ENCODE data around the gene KRT81. TPM values are rescaled to one million over a fixed set of nuclear protein-coding genes. Genes with fewer than 3 reads are reported as not detected.

The KRT81 gene
- total RNA-seq, 5 donors from 2014 or later (not counting 1 experiment from before 2014, with no cell fraction given) = 0.30 to 1.0 (median 0.76) TPM; not detected in 2

DNA sequence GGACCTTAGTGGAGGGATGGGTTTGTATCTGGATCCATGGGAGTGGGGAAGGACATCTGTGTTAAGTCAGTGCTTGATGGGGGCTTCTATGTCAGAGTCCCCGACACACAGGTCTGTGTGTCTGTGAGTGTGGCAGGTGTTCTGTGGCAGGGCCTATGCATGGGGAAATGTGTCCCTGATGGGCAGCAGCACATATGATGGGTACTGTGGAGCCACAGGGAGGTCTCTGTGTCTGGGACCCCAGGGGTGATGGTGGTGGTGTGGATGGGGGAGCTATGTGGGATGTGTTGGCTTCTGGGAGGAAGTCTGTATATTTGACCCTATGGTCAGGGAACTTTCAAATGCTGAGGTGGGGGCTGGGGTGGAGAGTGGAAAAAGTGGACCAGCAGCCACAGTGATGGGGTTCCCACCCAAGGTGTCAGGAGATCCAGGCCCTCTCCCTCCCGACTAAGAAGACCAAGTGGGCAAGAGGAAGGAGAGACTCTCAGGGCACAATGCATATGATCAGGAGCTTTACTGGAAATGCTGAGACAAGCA, 41.8 kb downstream of the KRT81 start:
- H3K9me3 Mint-ChIP-seq = no peaks in the 10 kb centered on the region
- DNase-seq (no peak), ATAC-seq (replicated peaks in 1 of 4) (no peak)
- H3K27me3 Mint-ChIP-seq = peaks cover 15 to 31% of the 10 kb centered on the region in 2 donors
- H3K27ac ChIP-seq (ENCODE audit: low read length) = no peak overlapping the region
- no peak overlapping the region for H3K4me3 ChIP-seq (ENCODE audit: control insufficient read depth in 1 of 2, extremely low read depth in 1 of 2, low read length in 1 of 2)
- H3K36me3 Mint-ChIP-seq = no peaks in the 10 kb centered on the region
- peaks cover 0 to 8% of the 10 kb centered on the region in 2 experiments for H3K4me1 ChIP-seq (ENCODE audit: control insufficient read depth in 1 of 2, extremely low read depth in 1 of 2, insufficient read depth in 2 of 2, low read length in 2 of 2)
- ChIA-PET POLR2A (no interaction called here), CTCF (no interaction called here)
- peaks cover 14 to 44% (median 25%) of the 10 kb centered on the region in 3 donors for H3K4me1 Mint-ChIP-seq
- no peaks in the 10 kb centered on the region for H3K36me3 ChIP-seq (ENCODE audit: control insufficient read depth in 2 of 2, extremely low read depth in 1 of 2, insufficient read depth in 1 of 2, low read length in 1 of 2)
- no peaks in the 10 kb centered on the region for H3K9me3 ChIP-seq
- H3K27ac Mint-ChIP-seq = no peak overlapping the region
- H3K27me3 ChIP-seq (replicated peaks in 1 of 2; ENCODE audit: control insufficient read depth in 2 of 2, extremely low read depth in 1 of 2, insufficient read depth in 2 of 2, low read length in 1 of 2) = peaks cover 3 to 37% of the 10 kb centered on the region in 2 experiments
- H3K4me3 Mint-ChIP-seq = no peak overlapping the region
- WGBS (ENCODE audit: insufficient coverage) = 74% methylated on average over 2 of the region's 2 CpGs

DNA sequence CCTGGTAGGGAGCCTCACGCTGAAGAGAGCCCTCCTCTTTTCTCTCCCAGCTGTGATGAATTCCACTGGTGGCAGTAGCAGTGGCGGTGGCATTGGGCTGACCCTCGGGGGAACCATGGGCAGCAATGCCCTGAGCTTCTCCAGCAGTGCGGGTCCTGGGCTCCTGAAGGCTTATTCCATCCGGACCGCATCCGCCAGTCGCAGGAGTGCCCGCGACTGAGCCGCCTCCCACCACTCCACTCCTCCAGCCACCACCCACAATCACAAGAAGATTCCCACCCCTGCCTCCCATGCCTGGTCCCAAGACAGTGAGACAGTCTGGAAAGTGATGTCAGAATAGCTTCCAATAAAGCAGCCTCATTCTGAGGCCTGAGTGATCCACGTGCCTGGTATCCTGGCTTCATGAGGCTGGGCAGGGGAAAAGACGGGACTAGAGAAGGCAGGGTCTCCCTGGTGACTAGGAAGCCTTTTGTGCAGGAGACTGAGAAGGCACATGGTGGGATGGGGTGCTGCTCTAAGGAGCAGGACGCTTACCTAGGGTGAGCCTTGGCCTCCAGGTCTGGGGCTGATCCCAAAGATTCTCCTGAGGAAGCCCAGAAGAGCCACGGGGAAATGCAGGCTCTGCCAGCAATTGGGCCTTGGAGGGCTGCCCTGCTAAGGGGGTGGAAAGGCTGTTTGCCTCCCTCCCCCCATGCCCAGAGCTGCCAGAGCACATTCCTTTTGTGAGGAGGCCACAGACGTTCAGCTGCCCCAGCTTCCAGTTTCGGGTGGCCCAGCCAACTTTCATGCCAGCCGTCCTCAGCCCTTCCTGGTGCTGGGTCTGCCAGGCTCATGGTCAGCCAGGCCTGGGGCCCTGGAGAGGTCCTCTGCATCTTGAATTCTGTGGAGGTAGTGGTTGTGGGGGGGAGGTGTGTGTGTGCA, 42.5 kb downstream of the KRT81 start:
- DNase-seq = no peak
- Histone ChIP-seq H3K9me3 (no peaks in the 10 kb centered on the region), H3K4me3 (ENCODE audit: control insufficient read depth in 1 of 2, extremely low read depth in 1 of 2, low read length in 1 of 2) (no peak overlapping the region), H3K27ac (ENCODE audit: low read length) (no peak overlapping the region), H3K4me1 (ENCODE audit: control insufficient read depth in 1 of 2, extremely low read depth in 1 of 2, insufficient read depth in 2 of 2, low read length in 2 of 2) (peaks cover 0 to 16% of the 10 kb centered on the region in 2 experiments), H3K36me3 (ENCODE audit: control insufficient read depth in 2 of 2, extremely low read depth in 1 of 2, insufficient read depth in 1 of 2, low read length in 1 of 2) (no peaks in the 10 kb centered on the region), H3K27me3 (replicated peaks in 1 of 2; ENCODE audit: control insufficient read depth in 2 of 2, extremely low read depth in 1 of 2, insufficient read depth in 2 of 2, low read length in 1 of 2) (peaks cover 3 to 33% of the 10 kb centered on the region in 2 experiments)
- no peak for ATAC-seq (replicated peaks in 1 of 4)
- Mint-ChIP-seq H3K27me3 (peaks cover 15 to 27% of the 10 kb centered on the region in 2 donors), H3K27ac (no peak overlapping the region), H3K4me3 (no peak overlapping the region), H3K9me3 (no peaks in the 10 kb centered on the region), H3K36me3 (no peaks in the 10 kb centered on the region), H3K4me1 (peaks cover 21 to 52% (median 32%) of the 10 kb centered on the region in 3 donors)
- POLR2A ChIA-PET = no interaction called here
- CTCF ChIA-PET = no interaction called here
- WGBS (ENCODE audit: insufficient coverage) = 68% methylated on average over 8 of the region's 18 CpGs

DNA sequence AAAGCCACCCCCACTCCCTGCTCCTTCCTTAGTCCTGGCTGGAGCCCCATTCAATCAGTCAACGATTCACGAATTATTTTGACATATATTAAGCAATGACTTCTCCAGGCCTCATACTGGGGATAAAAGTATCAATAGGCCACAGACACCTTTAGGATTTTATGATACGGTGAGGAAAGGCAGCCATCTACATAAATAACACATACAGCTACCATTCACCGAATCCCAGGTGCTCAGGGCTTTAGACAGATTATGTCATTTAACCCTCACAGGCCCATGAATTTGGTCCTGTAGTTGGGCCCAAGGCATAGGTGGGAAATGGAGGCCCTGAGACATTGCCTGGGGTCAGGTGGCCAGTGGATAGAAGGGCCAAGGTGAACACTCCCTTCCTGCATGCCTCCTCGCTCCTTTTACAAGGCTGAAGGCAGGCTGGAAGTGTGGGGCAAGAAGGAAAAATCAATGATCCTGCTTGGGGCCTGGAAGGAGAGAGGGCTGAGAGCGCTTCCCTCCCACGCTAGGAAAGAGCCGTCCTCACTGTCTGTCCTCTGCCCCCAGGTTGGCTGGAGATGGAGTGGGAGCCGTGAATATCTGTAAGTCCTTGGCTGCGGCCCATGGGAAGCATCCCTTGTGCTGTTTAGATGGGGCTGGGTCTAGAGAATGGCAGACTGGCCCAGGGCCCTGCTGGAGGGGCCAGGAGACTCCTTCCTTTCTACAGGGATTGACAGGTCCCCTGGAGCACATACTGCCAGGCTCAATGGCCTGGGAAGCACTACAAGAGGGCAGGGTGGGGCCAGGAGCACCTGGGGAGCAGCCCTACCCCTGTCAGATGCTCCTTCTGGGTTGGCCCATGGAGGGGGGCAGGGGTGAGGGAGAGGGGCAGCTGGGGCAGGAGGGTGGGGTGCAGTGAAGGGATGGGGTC, 43.5 kb downstream of the KRT81 start:
- peaks cover 0 to 24% of the 10 kb centered on the region in 2 experiments for H3K4me1 ChIP-seq (ENCODE audit: control insufficient read depth in 1 of 2, extremely low read depth in 1 of 2, insufficient read depth in 2 of 2, low read length in 2 of 2)
- H3K27ac Mint-ChIP-seq = no peak overlapping the region

DNA sequence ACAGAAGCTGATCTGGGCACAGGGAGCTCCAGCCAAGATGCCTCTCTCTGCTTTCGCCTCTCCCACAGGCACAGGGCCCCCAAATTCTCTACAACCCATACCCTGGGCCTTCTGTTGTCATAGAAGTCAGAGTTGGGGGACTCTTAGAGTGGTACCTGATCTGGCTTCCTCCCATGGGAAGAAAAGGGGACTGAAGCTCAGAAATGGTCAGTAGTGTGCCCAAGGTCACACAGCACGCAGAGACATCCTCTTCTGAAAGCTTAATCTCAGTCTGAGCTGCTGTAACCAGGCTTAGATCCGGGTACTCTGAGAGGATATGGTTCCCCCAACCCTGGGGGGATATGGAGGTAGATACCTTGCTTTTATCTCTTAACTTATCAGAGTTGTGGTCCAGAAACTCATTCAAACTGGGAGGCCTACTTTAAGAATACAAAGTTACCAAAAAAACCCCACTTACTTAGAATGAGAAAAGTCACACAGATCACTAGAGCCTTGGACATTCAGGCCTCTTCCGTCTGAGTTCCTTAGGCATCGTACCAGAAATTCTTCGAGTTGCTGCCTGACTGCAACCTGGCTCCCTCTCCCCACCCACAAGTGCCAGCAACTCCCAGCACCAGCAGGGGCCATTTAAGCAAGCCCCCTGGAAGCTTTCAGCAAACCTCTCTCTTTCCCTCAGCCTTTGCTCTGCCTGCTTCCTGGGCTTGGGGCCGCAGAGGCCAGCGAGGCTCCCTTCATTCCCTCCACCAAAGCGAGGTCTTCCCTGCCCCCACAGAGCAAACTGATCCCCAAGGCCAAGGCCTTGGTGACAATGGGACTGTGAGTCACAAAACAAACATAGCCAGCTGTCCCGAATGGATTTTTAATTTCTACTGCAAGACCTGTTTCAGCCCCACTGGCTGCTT, 44.4 kb downstream of the KRT81 start:
- no peak for ATAC-seq (replicated peaks in 1 of 4)
- CTCF ChIA-PET = no interaction called here
- POLR2A ChIA-PET = no interaction called here
- Histone ChIP-seq H3K9me3 (no peaks in the 10 kb centered on the region), H3K27me3 (replicated peaks in 1 of 2; ENCODE audit: control insufficient read depth in 2 of 2, extremely low read depth in 1 of 2, insufficient read depth in 2 of 2, low read length in 1 of 2) (peaks cover 3 to 43% of the 10 kb centered on the region in 2 experiments), H3K27ac (ENCODE audit: low read length) (no peak overlapping the region), H3K4me3 (ENCODE audit: control insufficient read depth in 1 of 2, extremely low read depth in 1 of 2, low read length in 1 of 2) (no peak overlapping the region), H3K4me1 (ENCODE audit: control insufficient read depth in 1 of 2, extremely low read depth in 1 of 2, insufficient read depth in 2 of 2, low read length in 2 of 2) (peaks cover 0 to 22% of the 10 kb centered on the region in 2 experiments), H3K36me3 (ENCODE audit: control insufficient read depth in 2 of 2, extremely low read depth in 1 of 2, insufficient read depth in 1 of 2, low read length in 1 of 2) (no peaks in the 10 kb centered on the region)
- 54% methylated on average over 7 of the region's 10 CpGs for WGBS (ENCODE audit: insufficient coverage)
- H3K27ac Mint-ChIP-seq = peak overlapping the region in 1 of 2 donors; percentile 47
- no peaks in the 10 kb centered on the region for H3K36me3 Mint-ChIP-seq
- H3K4me3 Mint-ChIP-seq = no peak overlapping the region
- DNase-seq = no peak
- H3K9me3 Mint-ChIP-seq = no peaks in the 10 kb centered on the region
- H3K27me3 Mint-ChIP-seq = peaks cover 19 to 27% of the 10 kb centered on the region in 2 donors
- peaks cover 27 to 54% (median 34%) of the 10 kb centered on the region in 3 donors for H3K4me1 Mint-ChIP-seq

More for the DNA sequence above, 43.5 kb downstream of the KRT81 start:
- no peak overlapping the region for H3K27ac ChIP-seq (ENCODE audit: low read length)
- ChIA-PET CTCF (no interaction called here), POLR2A (no interaction called here)
- no peaks in the 10 kb centered on the region for H3K36me3 ChIP-seq (ENCODE audit: control insufficient read depth in 2 of 2, extremely low read depth in 1 of 2, insufficient read depth in 1 of 2, low read length in 1 of 2)
- ATAC-seq (replicated peaks in 1 of 4) (no peak), DNase-seq (no peak)
- Mint-ChIP-seq H3K27me3 (peaks cover 15 to 27% of the 10 kb centered on the region in 2 donors), H3K4me1 (peaks cover 27 to 59% (median 36%) of the 10 kb centered on the region in 3 donors), H3K36me3 (no peaks in the 10 kb centered on the region), H3K9me3 (no peaks in the 10 kb centered on the region), H3K4me3 (no peak overlapping the region)
- no peaks in the 10 kb centered on the region for H3K9me3 ChIP-seq
- H3K27me3 ChIP-seq (replicated peaks in 1 of 2; ENCODE audit: control insufficient read depth in 2 of 2, extremely low read depth in 1 of 2, insufficient read depth in 2 of 2, low read length in 1 of 2) = peaks cover 3 to 37% of the 10 kb centered on the region in 2 experiments
- 93% methylated on average over 3 of the region's 10 CpGs for WGBS (ENCODE audit: insufficient coverage)
- no peak overlapping the region for H3K4me3 ChIP-seq (ENCODE audit: control insufficient read depth in 1 of 2, extremely low read depth in 1 of 2, low read length in 1 of 2)

DNA sequence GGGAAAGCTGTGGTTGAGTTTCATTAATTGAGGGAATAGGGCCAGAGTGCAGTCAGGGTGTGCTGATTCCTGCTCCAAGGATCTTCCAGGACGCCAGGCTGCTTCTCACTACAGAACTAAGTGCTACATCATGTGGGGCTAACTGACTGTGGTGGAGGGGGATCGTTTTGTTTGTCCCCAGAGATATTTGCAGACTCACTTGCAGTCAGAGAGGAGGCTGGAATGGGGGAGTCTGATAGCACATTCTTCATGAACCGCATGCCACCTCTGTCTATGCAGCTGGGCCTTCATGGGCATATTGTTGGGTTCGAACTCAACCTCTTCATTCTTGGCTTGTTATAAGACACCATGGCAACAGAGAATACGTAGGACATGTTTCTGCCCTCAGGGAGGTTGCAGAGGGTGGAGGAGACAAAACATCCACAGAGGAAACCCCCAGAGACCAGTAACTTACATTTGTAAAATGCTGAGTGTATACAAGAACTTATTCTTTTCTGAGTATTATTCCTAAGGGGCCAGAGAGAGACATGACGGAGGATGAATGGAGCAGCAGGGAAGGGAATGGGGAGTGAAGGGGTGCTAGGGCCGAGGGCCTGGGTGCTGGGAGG, 45.3 kb downstream of the KRT81 start:
- ChIA-PET POLR2A (no interaction called here), CTCF (interaction anchor here in 1 of 2 donors (0.5 kb wide), 1 partner anchor 473 kb away, joined by 3 read pairs; no protein-coding TSS in a partner anchor)
- Histone ChIP-seq H3K4me3 (ENCODE audit: control insufficient read depth in 1 of 2, extremely low read depth in 1 of 2, low read length in 1 of 2) (no peak overlapping the region), H3K27ac (ENCODE audit: low read length) (no peak overlapping the region), H3K4me1 (ENCODE audit: control insufficient read depth in 1 of 2, extremely low read depth in 1 of 2, insufficient read depth in 2 of 2, low read length in 2 of 2) (peaks cover 0 to 17% of the 10 kb centered on the region in 2 experiments), H3K9me3 (no peaks in the 10 kb centered on the region), H3K27me3 (replicated peaks in 1 of 2; ENCODE audit: control insufficient read depth in 2 of 2, extremely low read depth in 1 of 2, insufficient read depth in 2 of 2, low read length in 1 of 2) (peaks cover 3 to 43% of the 10 kb centered on the region in 2 experiments), H3K36me3 (ENCODE audit: control insufficient read depth in 2 of 2, extremely low read depth in 1 of 2, insufficient read depth in 1 of 2, low read length in 1 of 2) (no peaks in the 10 kb centered on the region)
- no peak overlapping the region for H3K4me3 Mint-ChIP-seq
- H3K27me3 Mint-ChIP-seq = peaks cover 19 to 27% of the 10 kb centered on the region in 2 donors
- H3K4me1 Mint-ChIP-seq = peaks cover 20 to 45% (median 25%) of the 10 kb centered on the region in 3 donors
- H3K36me3 Mint-ChIP-seq = no peaks in the 10 kb centered on the region
- no peak for ATAC-seq (replicated peaks in 1 of 4)
- no peaks in the 10 kb centered on the region for H3K9me3 Mint-ChIP-seq
- peak overlapping the region; percentile 36 to 53 for H3K27ac Mint-ChIP-seq
- WGBS (ENCODE audit: insufficient coverage) = 70% methylated on average over 2 of the region's 7 CpGs
- no peak for DNase-seq
